ENCODE measurements around the gene MAP7D3. TPM values are rescaled to one million over a fixed set of nuclear protein-coding genes. Genes with fewer than 3 reads are reported as not detected.

MAP7D3 gene
- total and polyA plus RNA-seq, 2 of the 8 experiments (the other 6 are each of a cell fraction or from before 2014, with no cell fraction given): 4.8 to 19.6 TPM

DNA sequence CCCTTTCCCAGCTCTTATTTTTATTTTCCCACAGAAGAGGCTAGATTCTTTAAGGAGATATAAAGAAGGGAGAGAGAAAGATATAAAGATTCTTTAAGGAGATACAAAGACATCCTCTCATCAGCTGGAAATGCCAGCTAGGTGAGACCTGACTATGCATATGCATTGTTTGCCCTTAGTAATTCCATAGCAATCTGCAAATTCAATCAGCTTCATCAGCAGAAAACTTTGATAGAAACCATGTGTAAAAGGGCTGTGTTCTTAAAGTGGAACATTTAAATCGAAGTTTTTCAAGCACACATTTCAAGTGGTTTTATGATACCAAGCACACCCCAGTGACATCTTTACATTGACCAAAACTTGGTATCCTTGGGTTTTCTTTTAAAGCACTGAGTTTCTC is 79.8 kb downstream of the MAP7D3 start:
- Histone ChIP-seq H4K8ac (ENCODE audit: extremely low read depth, insufficient read depth, low read length) (no peak overlapping the region), H3K4ac (replicated peaks; ENCODE audit: insufficient read length, low read depth, low read length) (no peak overlapping the region), H3K36me3 (ENCODE audit: control insufficient read depth in 2 of 4, insufficient read depth in 4 of 4, low read length in 3 of 4) (peaks cover 0 to 3% (median 0%) of the 10 kb centered on the region in 4 experiments; a peak in 1 of 8 replicates), H2BK12ac (ENCODE audit: low read depth, low read length) (no peak overlapping the region), H2AFZ (ENCODE audit: low read length) (no peak overlapping the region), H3K18ac (ENCODE audit: extremely low read depth, low read length) (no peak overlapping the region), H2BK20ac (ENCODE audit: low read length) (no peak overlapping the region), H3K4me3 (ENCODE audit: extremely low read depth in 1 of 4, insufficient read depth in 2 of 4, low read depth in 3 of 4, low read length in 4 of 4) (no peak overlapping the region), H3K23ac (ENCODE audit: insufficient read length) (no peak overlapping the region), H3K9me3 (ENCODE audit: insufficient read depth in 2 of 2, low read depth in 1 of 2, low read length in 1 of 2) (no peaks in the 10 kb centered on the region), H3K9ac (replicated peaks in 1 of 4; ENCODE audit: extremely low read depth in 1 of 4, low read depth in 3 of 4, low read length in 3 of 4) (no peak overlapping the region), H3K56ac (replicated peaks; ENCODE audit: insufficient read length, low read depth, low read length) (no peak overlapping the region), H3K79me1 (ENCODE audit: low read depth, low read length) (no peaks in the 10 kb centered on the region), H2BK120ac (replicated peaks; ENCODE audit: low read depth, low read length) (no peak overlapping the region), H3K14ac (ENCODE audit: insufficient read length) (no peak overlapping the region), H3K4me2 (ENCODE audit: insufficient read depth in 1 of 2, low read depth in 2 of 2, low read length in 2 of 2) (no peak overlapping the region), H2BK5ac (ENCODE audit: low read depth, low read length) (no peak overlapping the region), H2AK5ac (ENCODE audit: low read depth, low read length) (no peak overlapping the region), H3K27ac (ENCODE audit: low read depth, low read length) (no peak overlapping the region), H4K20me1 (replicated peaks in 1 of 2; ENCODE audit: control insufficient read depth in 1 of 2, insufficient read depth in 2 of 2, low read length in 2 of 2) (peaks cover 3 to 4% of the 10 kb centered on the region in 2 experiments), H3K79me2 (ENCODE audit: control insufficient read depth in 1 of 2, insufficient read depth in 2 of 2, low read length in 2 of 2) (peaks cover 0 to 3% of the 10 kb centered on the region in 2 experiments; a peak in 2 of 4 replicates), H4K91ac (replicated peaks; ENCODE audit: insufficient read length, low read length) (no peak overlapping the region), H3K27me3 (replicated peaks in 1 of 4; ENCODE audit: control insufficient read depth in 3 of 4, extremely low read depth in 1 of 4, insufficient read depth in 3 of 4, low read length in 3 of 4) (no peaks in the 10 kb centered on the region), H4K5ac (ENCODE audit: insufficient read length, low read depth, low read length) (no peak overlapping the region), H2BK15ac (ENCODE audit: low read length) (no peak overlapping the region), H3K23me2 (ENCODE audit: low read depth, low read length) (no peaks in the 10 kb centered on the region), H3K4me1 (replicated peaks in 1 of 4; ENCODE audit: control insufficient read depth in 3 of 4, insufficient read depth in 4 of 4, low read length in 3 of 4) (peaks cover 0 to 5% (median 3%) of the 10 kb centered on the region in 4 experiments; a peak in 4 of 7 replicates)
- POLR2A ChIA-PET (ENCODE audit: partially characterized antibody): no interaction called here
- CTCF ChIA-PET (ENCODE audit: partially characterized antibody): interaction anchor here (1.2 to 1.4 kb wide), 2 partner anchors 8 to 143 kb away, joined by 3 read pairs; no protein-coding TSS in a partner anchor
- FAIRE-seq (no peak), DNase-seq (ENCODE audit: low read depth in 1 of 2, low spot score in 2 of 2) (no peak)
- 89% methylated on average over 1 of the region's 1 CpG; no CpG with 5 or more reads in 1 of the 2 experiments for WGBS, 2 experiments (ENCODE audit: extremely low coverage in 1 of 2, insufficient coverage in 1 of 2, insufficient read length in 1 of 2, insufficient replicate concordance in 2 of 2, low coverage in 1 of 2, low lambda C conversion rate in 2 of 2, missing lambda C conversion rate in 1 of 2)
- TF ChIP-seq, protein P1, sequence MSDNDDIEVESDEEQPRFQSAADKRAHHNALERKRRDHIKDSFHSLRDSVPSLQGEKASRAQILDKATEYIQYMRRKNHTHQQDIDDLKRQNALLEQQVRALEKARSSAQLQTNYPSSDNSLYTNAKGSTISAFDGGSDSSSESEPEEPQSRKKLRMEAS (IDR thresholded peaks at IDR 0.05): no peak
- TF ChIP-seq TEAD4 (IDR thresholded peaks at IDR 0.05; ENCODE audit: low read depth, low read length) (no peak), BACH1 (IDR thresholded peaks at IDR 0.05; ENCODE audit: low read length) (no peak), SP4 (IDR thresholded peaks at IDR 0.05; ENCODE audit: low read length) (no peak), HDAC2 (IDR thresholded peaks at IDR 0.05; ENCODE audit: borderline replicate concordance in 1 of 2, low read depth in 2 of 2, low read length in 2 of 2) (no peak), SIX5 (IDR thresholded peaks at IDR 0.05; ENCODE audit: low read depth, low read length) (no peak), RNF2 (IDR thresholded peaks at IDR 0.05; ENCODE audit: borderline replicate concordance, low read depth, low read length, missing control alignments, poor library complexity, severe bottlenecking) (no peak)
- TF ChIP-seq, protein P2, sequence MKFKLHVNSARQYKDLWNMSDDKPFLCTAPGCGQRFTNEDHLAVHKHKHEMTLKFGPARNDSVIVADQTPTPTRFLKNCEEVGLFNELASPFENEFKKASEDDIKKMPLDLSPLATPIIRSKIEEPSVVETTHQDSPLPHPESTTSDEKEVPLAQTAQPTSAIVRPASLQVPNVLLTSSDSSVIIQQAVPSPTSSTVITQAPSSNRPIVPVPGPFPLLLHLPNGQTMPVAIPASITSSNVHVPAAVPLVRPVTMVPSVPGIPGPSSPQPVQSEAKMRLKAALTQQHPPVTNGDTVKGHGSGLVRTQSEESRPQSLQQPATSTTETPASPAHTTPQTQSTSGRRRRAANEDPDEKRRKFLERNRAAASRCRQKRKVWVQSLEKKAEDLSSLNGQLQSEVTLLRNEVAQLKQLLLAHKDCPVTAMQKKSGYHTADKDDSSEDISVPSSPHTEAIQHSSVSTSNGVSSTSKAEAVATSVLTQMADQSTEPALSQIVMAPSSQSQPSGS (IDR thresholded peaks at IDR 0.05; ENCODE audit: low read length): no peak
- TF ChIP-seq, protein P3, sequence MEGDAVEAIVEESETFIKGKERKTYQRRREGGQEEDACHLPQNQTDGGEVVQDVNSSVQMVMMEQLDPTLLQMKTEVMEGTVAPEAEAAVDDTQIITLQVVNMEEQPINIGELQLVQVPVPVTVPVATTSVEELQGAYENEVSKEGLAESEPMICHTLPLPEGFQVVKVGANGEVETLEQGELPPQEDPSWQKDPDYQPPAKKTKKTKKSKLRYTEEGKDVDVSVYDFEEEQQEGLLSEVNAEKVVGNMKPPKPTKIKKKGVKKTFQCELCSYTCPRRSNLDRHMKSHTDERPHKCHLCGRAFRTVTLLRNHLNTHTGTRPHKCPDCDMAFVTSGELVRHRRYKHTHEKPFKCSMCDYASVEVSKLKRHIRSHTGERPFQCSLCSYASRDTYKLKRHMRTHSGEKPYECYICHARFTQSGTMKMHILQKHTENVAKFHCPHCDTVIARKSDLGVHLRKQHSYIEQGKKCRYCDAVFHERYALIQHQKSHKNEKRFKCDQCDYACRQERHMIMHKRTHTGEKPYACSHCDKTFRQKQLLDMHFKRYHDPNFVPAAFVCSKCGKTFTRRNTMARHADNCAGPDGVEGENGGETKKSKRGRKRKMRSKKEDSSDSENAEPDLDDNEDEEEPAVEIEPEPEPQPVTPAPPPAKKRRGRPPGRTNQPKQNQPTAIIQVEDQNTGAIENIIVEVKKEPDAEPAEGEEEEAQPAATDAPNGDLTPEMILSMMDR (IDR thresholded peaks at IDR 0.05; ENCODE audit: control extremely low read depth in 1 of 3, insufficient read depth in 1 of 3, low read depth in 1 of 3, low read length in 3 of 3): no peak
